Measurements from ENCODE around the gene POR. TPM values are rescaled to one million over a fixed set of nuclear protein-coding genes. Genes with fewer than 3 reads are reported as not detected.

POR gene
- total RNA-seq, 1 donor from 2014 or later: 236 TPM

- intact Hi-C loops (cut with DNase I): loop anchor here (1.0 to 10.0 kb wide), 6 partner anchors 28 to 321 kb away; partner anchors contain the start of genes POR, RHBDD2 and STYXL1
- peak; percentile 67 to 93 for DNase-seq (ENCODE audit: low spot score in 2 of 2)
- Histone ChIP-seq H3K36me3 (peaks cover 5 to 8% of the 10 kb centered on the region in 2 donors), H3K4me3 (peak overlapping the region; percentile 92 to 93), H3K27me3 (no peaks in the 10 kb centered on the region), H3K4me1 (peaks cover 10 to 28% of the 10 kb centered on the region in 2 donors), H3K9me3 (no peaks in the 10 kb centered on the region), H3K27ac (peak overlapping the region; percentile 99 to 100)
- no peak for TF ChIP-seq CTCF (IDR thresholded peaks at IDR 0.05)
Observed at GRCh38 chr7:75993689-75994387, 78.9 kb downstream of the POR start.

DNA sequence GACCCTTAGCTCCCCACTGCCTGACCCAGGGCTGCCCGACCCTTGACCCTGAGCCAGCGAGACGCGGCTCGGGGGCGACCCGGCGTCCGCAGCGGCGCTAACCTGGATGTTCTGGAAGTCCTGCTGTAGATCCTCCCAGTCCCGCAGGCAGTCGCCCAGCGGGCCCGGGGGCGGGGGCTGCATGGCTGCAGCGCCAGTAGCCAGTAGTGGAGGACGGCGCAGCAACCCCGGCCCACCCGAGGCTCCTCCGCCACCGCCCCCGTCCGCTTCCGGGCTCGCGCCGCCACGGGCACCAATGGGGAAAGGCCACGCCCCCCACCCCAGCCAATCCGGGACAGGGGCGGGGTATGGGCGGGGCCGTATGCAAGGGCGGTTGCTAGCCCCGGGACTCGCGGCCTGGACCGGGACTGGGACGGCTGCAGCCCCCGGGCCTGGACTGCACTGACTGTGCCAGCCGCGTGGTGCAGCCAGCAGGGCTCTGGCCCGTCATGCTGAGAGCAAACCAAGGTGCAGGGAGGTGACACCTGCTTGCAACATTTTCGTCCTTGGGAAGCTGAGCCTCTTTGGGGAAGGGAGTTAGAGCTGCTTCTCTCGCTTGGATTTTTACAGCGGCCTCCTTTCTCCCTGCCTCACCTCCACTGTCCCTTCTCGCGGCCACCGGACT lies 79.6 kb downstream of the POR start, which contains the start of gene TMEM120A:
TSS of gene TMEM120A (minus strand) at position 208 of the 664 bp plus-strand sequence. CDS start at position 183, 25 bp downstream.
- H3K4me3 ChIP-seq: peak within 1 kb of the TSS; percentile 92 to 93
- peaks cover 10 to 25% of the 10 kb centered on the region in 2 donors for H3K4me1 ChIP-seq
- no peaks in the 10 kb centered on the region for H3K9me3 ChIP-seq
- peak; percentile 84 to 98 for DNase-seq (ENCODE audit: low spot score in 2 of 2)
- TF ChIP-seq CTCF (IDR thresholded peaks at IDR 0.05): peak; percentile 29 to 42 (median 31)
- intact Hi-C loops (cut with DNase I): loop anchor here (1.0 to 10.0 kb wide), 6 partner anchors 28 to 320 kb away; partner anchors contain the start of genes POR, RHBDD2 and STYXL1
- peaks cover 5 to 8% of the 10 kb centered on the region in 2 donors for H3K36me3 ChIP-seq
- H3K27ac ChIP-seq: peak within 1 kb of the TSS; percentile 99 to 100
- H3K27me3 ChIP-seq: no peaks in the 10 kb centered on the region

- Histone ChIP-seq H3K27ac (peak overlapping the region; percentile 99 to 100), H3K4me3 (peak overlapping the region; percentile 92 to 93), H3K36me3 (peaks cover 5 to 8% of the 10 kb centered on the region in 2 donors), H3K4me1 (peaks cover 6 to 20% of the 10 kb centered on the region in 2 donors), H3K27me3 (no peaks in the 10 kb centered on the region), H3K9me3 (no peaks in the 10 kb centered on the region)
- peak in 1 of 2 donors; percentile 65 for DNase-seq (ENCODE audit: low spot score in 2 of 2)
- no peak for TF ChIP-seq CTCF (IDR thresholded peaks at IDR 0.05)
- intact Hi-C loops (cut with DNase I): loop anchor here (2.0 to 10.0 kb wide), 2 partner anchors 52 to 320 kb away; partner anchors contain the start of gene STYXL1
Observed at GRCh38 chr7:75995052-75995471, 80.1 kb downstream of the POR start.

GRCh38 chr7:75995996-75996395 lies 81.0 kb downstream of the POR start:
- Histone ChIP-seq H3K27ac (peak overlapping the region in 1 of 2 donors; percentile 99), H3K36me3 (peaks cover 5 to 12% of the 10 kb centered on the region in 2 donors), H3K9me3 (no peaks in the 10 kb centered on the region), H3K4me3 (no peak overlapping the region), H3K4me1 (peaks cover 4 to 17% of the 10 kb centered on the region in 2 donors), H3K27me3 (no peaks in the 10 kb centered on the region)
- intact Hi-C loops (cut with DNase I): loop anchor here (2.0 to 10.0 kb wide), 2 partner anchors 51 to 319 kb away; partner anchors contain the start of gene STYXL1
- DNase-seq (ENCODE audit: low spot score in 2 of 2): peak in 1 of 2 donors; percentile 52
- no peak for TF ChIP-seq CTCF (IDR thresholded peaks at IDR 0.05)

DNA sequence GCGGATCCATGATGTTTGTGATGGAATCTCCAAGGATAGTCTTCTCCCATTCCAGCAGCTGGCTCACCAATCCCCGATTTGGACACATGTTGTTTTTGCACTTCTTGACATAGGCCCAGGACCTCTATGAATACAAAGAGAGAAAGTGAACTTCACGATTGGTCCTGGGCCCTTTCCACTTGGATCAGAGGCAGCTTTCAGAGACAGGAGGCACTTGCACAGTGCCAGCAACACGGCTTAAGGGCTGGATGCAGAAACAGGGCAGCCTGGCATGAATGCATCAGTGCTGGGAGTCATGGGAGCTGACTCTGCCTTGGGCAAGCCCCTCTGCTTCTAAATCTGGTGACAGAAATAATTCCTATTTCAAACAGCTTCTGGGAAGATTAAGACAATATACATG lies 81.5 kb downstream of the POR start:
- TF ChIP-seq CTCF (IDR thresholded peaks at IDR 0.05): no peak
- Histone ChIP-seq H3K4me3 (no peak overlapping the region), H3K27me3 (no peaks in the 10 kb centered on the region), H3K9me3 (no peaks in the 10 kb centered on the region), H3K36me3 (peaks cover 5 to 12% of the 10 kb centered on the region in 2 donors), H3K27ac (peak overlapping the region in 1 of 2 donors; percentile 33), H3K4me1 (peaks cover 4 to 17% of the 10 kb centered on the region in 2 donors)
- DNase-seq (ENCODE audit: low spot score in 2 of 2): peak in 1 of 2 donors; percentile 48
- intact Hi-C loops (cut with DNase I): loop anchor here (10.0 kb wide), 1 partner anchor 318 kb away; no protein-coding TSS in a partner anchor
